Right hindlimb (tissue), 1 donor: ENCODE measurements around the gene TMEM192.
"Not testable (repeated sequence)": the region's sequence is repeated elsewhere in the genome, so short reads cannot be mapped to it uniquely, and the experiment has no call there.

Experiments
- DNase-seq: peaks from one replicate; pipeline ENCODE4 v3.0.0-alpha.2; 2018

TMEM192 gene

GRCh38 chr4:165088366-165088765, 24.3 kb downstream of the TMEM192 start:
- DNase-seq: no peak

DNA sequence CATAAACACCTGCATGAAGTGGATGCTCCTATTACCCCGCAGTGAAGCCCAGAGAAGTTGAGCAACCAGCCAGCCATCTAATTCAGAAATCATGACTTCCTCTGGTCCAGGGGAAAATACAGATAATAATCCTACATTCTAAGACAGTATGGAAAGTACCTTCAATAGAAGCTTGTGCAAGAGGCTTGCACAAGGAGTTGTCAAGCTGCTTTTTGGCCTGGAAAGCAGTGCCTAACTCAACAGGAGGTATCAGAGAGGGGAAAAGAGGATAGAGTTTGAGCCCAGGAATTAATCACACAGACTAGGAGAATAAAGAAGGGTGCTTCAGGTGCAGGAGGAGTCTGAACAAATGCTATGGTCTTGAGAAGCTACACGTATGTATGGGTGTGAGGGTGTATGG, 26.7 kb downstream of the TMEM192 start:
- no peak for DNase-seq

DNA sequence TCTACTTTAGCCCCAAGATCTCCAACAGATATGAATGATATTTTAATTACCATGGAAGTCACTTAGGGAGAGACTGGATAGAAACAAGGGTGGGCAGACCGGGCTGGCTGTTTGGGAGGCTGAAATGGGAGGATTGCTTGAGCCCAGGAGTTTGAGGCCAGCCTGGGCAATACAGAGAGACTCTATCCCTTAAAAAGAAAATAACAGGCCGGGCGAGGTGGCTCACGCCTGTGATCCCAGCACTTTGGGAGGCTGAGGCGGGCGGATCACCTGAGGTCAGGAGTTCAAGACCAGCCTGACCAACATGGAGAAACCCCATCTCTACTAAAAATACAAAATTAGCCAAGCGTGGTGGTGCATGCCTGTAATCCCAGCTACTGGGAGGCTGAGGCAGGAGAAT, 27.9 kb downstream of the TMEM192 start:
- not testable (repeated sequence) for DNase-seq

GRCh38 chr4:165079476-165079875, 33.2 kb downstream of the TMEM192 start:
- peak; percentile 47 for DNase-seq

GRCh38 chr4:165077034-165077578, 35.6 kb downstream of the TMEM192 start:
- no peak for DNase-seq

- not testable (repeated sequence) for DNase-seq
Measured at GRCh38 chr4:165073346-165073745, 39.3 kb downstream of the TMEM192 start.

- DNase-seq: no peak
Measured at GRCh38 chr4:165070560-165070959, 42.1 kb downstream of the TMEM192 start.

- DNase-seq: no peak
Measured at GRCh38 chr4:165060938-165061337, 51.7 kb downstream of the TMEM192 start.

GRCh38 chr4:165059386-165059785, 53.3 kb downstream of the TMEM192 start:
- no peak for DNase-seq

DNA sequence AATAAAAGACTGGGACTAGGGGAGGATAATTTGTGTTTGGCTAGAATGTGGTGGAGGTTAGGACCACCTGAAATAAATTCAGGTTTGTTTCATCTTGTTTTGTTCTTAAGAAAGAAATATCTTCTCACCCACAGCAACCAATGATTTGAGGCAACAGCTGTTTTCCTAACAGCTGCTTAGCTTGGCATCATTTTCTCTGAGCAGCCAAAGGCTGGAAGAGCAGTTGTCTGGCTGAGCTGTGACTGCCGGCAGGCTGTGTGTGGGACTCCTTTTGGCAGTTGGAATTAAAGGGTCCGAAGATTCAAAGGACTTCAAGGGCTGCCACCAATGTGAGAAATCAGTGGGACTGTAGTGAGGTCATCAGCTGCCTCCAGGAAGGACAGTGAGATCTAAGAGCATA, 54.0 kb downstream of the TMEM192 start:
- peak; percentile 69 for DNase-seq

- DNase-seq: no peak
Measured at GRCh38 chr4:165055601-165056000, 57.1 kb downstream of the TMEM192 start.

GRCh38 chr4:165053645-165054044, 59.0 kb downstream of the TMEM192 start, which contains the start of gene TRIM75:
Gene TRIM75, plus strand, starts transcription at chr4:165053866. Its CDS starts 5,282 bp downstream, at chr4:165059148.
- DNase-seq: no peak

GRCh38 chr4:165052627-165053026, 60.0 kb downstream of the TMEM192 start:
- DNase-seq: no peak

- DNase-seq: no peak
Measured at GRCh38 chr4:165048170-165048569, 64.5 kb downstream of the TMEM192 start.

GRCh38 chr4:165031436-165032211, 81.0 kb downstream of the TMEM192 start, which contains the start of gene TRIM60:
Gene TRIM60, plus strand, starts transcription at chr4:165031999. Its CDS starts 8,074 bp downstream, at chr4:165040073.
- DNase-seq: no peak

- DNase-seq: no peak
Measured at GRCh38 chr4:165027762-165028402, 84.8 kb downstream of the TMEM192 start.

GRCh38 chr4:165025782-165026181, 86.9 kb downstream of the TMEM192 start:
- not testable (repeated sequence) for DNase-seq
